ENCODE results near the gene CPE.

The CPE gene

GRCh38 chr4:165516281-165516833 is 137.5 kb downstream of the CPE start:
- DNase-seq (ENCODE audit: low read depth): no peak
- no peak for TF ChIP-seq CTCF (IDR thresholded peaks at IDR 0.05; ENCODE audit: control insufficient read depth, insufficient read depth, low read depth, low read length, missing control alignments)
- no peak overlapping the region for H3K4me3 ChIP-seq (ENCODE audit: control insufficient read depth, low read depth, low read length)

- no peak for DNase-seq (ENCODE audit: low read depth)
- H3K4me3 ChIP-seq (ENCODE audit: control insufficient read depth, low read depth, low read length): no peak overlapping the region
- no peak for TF ChIP-seq CTCF (IDR thresholded peaks at IDR 0.05; ENCODE audit: control insufficient read depth, insufficient read depth, low read depth, low read length, missing control alignments)
Observed at GRCh38 chr4:165517216-165517615, 138.4 kb downstream of the CPE start.

GRCh38 chr4:165518024-165518616 is 139.3 kb downstream of the CPE start:
- no peak for DNase-seq (ENCODE audit: low read depth)
- H3K4me3 ChIP-seq (ENCODE audit: control insufficient read depth, low read depth, low read length): no peak overlapping the region
- no peak for TF ChIP-seq CTCF (IDR thresholded peaks at IDR 0.05; ENCODE audit: control insufficient read depth, insufficient read depth, low read depth, low read length, missing control alignments)

- TF ChIP-seq CTCF (IDR thresholded peaks at IDR 0.05; ENCODE audit: control insufficient read depth, insufficient read depth, low read depth, low read length, missing control alignments): no peak
- H3K4me3 ChIP-seq (ENCODE audit: control insufficient read depth, low read depth, low read length): no peak overlapping the region
- no peak for DNase-seq (ENCODE audit: low read depth)
Observed at GRCh38 chr4:165518686-165519085, 139.9 kb downstream of the CPE start.

GRCh38 chr4:165519591-165519990 is 140.8 kb downstream of the CPE start:
- no peak for DNase-seq (ENCODE audit: low read depth)
- no peak overlapping the region for H3K4me3 ChIP-seq (ENCODE audit: control insufficient read depth, low read depth, low read length)
- TF ChIP-seq CTCF (IDR thresholded peaks at IDR 0.05; ENCODE audit: control insufficient read depth, insufficient read depth, low read depth, low read length, missing control alignments): no peak

GRCh38 chr4:165520086-165520485 is 141.3 kb downstream of the CPE start:
- no peak for DNase-seq (ENCODE audit: low read depth)
- no peak overlapping the region for H3K4me3 ChIP-seq (ENCODE audit: control insufficient read depth, low read depth, low read length)
- no peak for TF ChIP-seq CTCF (IDR thresholded peaks at IDR 0.05; ENCODE audit: control insufficient read depth, insufficient read depth, low read depth, low read length, missing control alignments)

Measured in AG09309 (cell line).